ENCODE results near the gene GABBR2.
"Not testable (repeated sequence)": the region's sequence is repeated elsewhere in the genome, so short reads cannot be mapped to it uniquely, and the experiment has no call there.

The GABBR2 gene

GRCh38 chr9:98665501-98665900, 43.2 kb downstream of the GABBR2 start:
- TF ChIP-seq CTCF (IDR thresholded peaks at IDR 0.05; ENCODE audit: poor library complexity, severe bottlenecking), result no peak
- H3K9me3 ChIP-seq (ENCODE audit: severe bottlenecking), result no peaks in the 10 kb centered on the region
- no peak overlapping the region for H3K4me3 ChIP-seq (ENCODE audit: severe bottlenecking)
- no peaks in the 10 kb centered on the region for H3K27me3 ChIP-seq (ENCODE audit: insufficient read depth, poor library complexity, severe bottlenecking)
- DNase-seq (ENCODE audit: low spot score), result no peak
- H3K27ac ChIP-seq (ENCODE audit: poor library complexity, severe bottlenecking), result no peak overlapping the region
- no peaks in the 10 kb centered on the region for H3K36me3 ChIP-seq (ENCODE audit: low read depth)
- no peaks in the 10 kb centered on the region for H3K4me1 ChIP-seq (ENCODE audit: insufficient read depth, poor library complexity, severe bottlenecking)
- ATAC-seq (ENCODE audit: low read depth), result no peak

GRCh38 chr9:98660541-98660940, 48.2 kb downstream of the GABBR2 start:
- TF ChIP-seq CTCF (IDR thresholded peaks at IDR 0.05; ENCODE audit: poor library complexity, severe bottlenecking), result no peak
- Histone ChIP-seq H3K9me3 (ENCODE audit: severe bottlenecking) (no peaks in the 10 kb centered on the region), H3K27ac (ENCODE audit: poor library complexity, severe bottlenecking) (no peak overlapping the region), H3K4me3 (ENCODE audit: severe bottlenecking) (no peak overlapping the region), H3K4me1 (ENCODE audit: insufficient read depth, poor library complexity, severe bottlenecking) (no peaks in the 10 kb centered on the region), H3K27me3 (ENCODE audit: insufficient read depth, poor library complexity, severe bottlenecking) (no peaks in the 10 kb centered on the region), H3K36me3 (ENCODE audit: low read depth) (no peaks in the 10 kb centered on the region)
- DNase-seq (ENCODE audit: low spot score) (no peak), ATAC-seq (ENCODE audit: low read depth) (no peak)

GRCh38 chr9:98658951-98659351, 49.8 kb downstream of the GABBR2 start:
- Histone ChIP-seq H3K27me3 (ENCODE audit: insufficient read depth, poor library complexity, severe bottlenecking) (no peaks in the 10 kb centered on the region), H3K27ac (ENCODE audit: poor library complexity, severe bottlenecking) (no peak overlapping the region), H3K9me3 (ENCODE audit: severe bottlenecking) (no peaks in the 10 kb centered on the region), H3K36me3 (ENCODE audit: low read depth) (no peaks in the 10 kb centered on the region), H3K4me1 (ENCODE audit: insufficient read depth, poor library complexity, severe bottlenecking) (no peaks in the 10 kb centered on the region), H3K4me3 (ENCODE audit: severe bottlenecking) (no peak overlapping the region)
- DNase-seq (ENCODE audit: low spot score) (no peak), ATAC-seq (ENCODE audit: low read depth) (no peak)
- no peak for TF ChIP-seq CTCF (IDR thresholded peaks at IDR 0.05; ENCODE audit: poor library complexity, severe bottlenecking)

- TF ChIP-seq CTCF (IDR thresholded peaks at IDR 0.05; ENCODE audit: poor library complexity, severe bottlenecking), result no peak
- no peak overlapping the region for H3K4me3 ChIP-seq (ENCODE audit: severe bottlenecking)
- no peaks in the 10 kb centered on the region for H3K4me1 ChIP-seq (ENCODE audit: insufficient read depth, poor library complexity, severe bottlenecking)
- H3K36me3 ChIP-seq (ENCODE audit: low read depth), result no peaks in the 10 kb centered on the region
- ATAC-seq (ENCODE audit: low read depth) (no peak), DNase-seq (ENCODE audit: low spot score) (no peak)
- no peaks in the 10 kb centered on the region for H3K27me3 ChIP-seq (ENCODE audit: insufficient read depth, poor library complexity, severe bottlenecking)
- no peaks in the 10 kb centered on the region for H3K9me3 ChIP-seq (ENCODE audit: severe bottlenecking)
- no peak overlapping the region for H3K27ac ChIP-seq (ENCODE audit: poor library complexity, severe bottlenecking)
These were observed 50.8 kb downstream of the GABBR2 start for GRCh38 chr9:98657897-98658296.

GRCh38 chr9:98656511-98656910, 52.2 kb downstream of the GABBR2 start:
- Histone ChIP-seq H3K9me3 (ENCODE audit: severe bottlenecking) (no peaks in the 10 kb centered on the region), H3K4me3 (ENCODE audit: severe bottlenecking) (no peak overlapping the region), H3K27me3 (ENCODE audit: insufficient read depth, poor library complexity, severe bottlenecking) (no peaks in the 10 kb centered on the region), H3K27ac (ENCODE audit: poor library complexity, severe bottlenecking) (no peak overlapping the region), H3K36me3 (ENCODE audit: low read depth) (no peaks in the 10 kb centered on the region), H3K4me1 (ENCODE audit: insufficient read depth, poor library complexity, severe bottlenecking) (no peaks in the 10 kb centered on the region)
- DNase-seq (ENCODE audit: low spot score), result no peak
- TF ChIP-seq CTCF (IDR thresholded peaks at IDR 0.05; ENCODE audit: poor library complexity, severe bottlenecking), result no peak
- ATAC-seq (ENCODE audit: low read depth), result no peak

- not testable (repeated sequence) for H3K9me3 ChIP-seq (ENCODE audit: severe bottlenecking); H3K4me3 ChIP-seq (ENCODE audit: severe bottlenecking); DNase-seq (ENCODE audit: low spot score); H3K4me1 ChIP-seq (ENCODE audit: insufficient read depth, poor library complexity, severe bottlenecking); H3K27ac ChIP-seq (ENCODE audit: poor library complexity, severe bottlenecking); H3K27me3 ChIP-seq (ENCODE audit: insufficient read depth, poor library complexity, severe bottlenecking); ATAC-seq (ENCODE audit: low read depth); H3K36me3 ChIP-seq (ENCODE audit: low read depth)
These were observed 53.3 kb downstream of the GABBR2 start for GRCh38 chr9:98655428-98655827.
